Neuron (in vitro differentiated cells): ENCODE measurements around the gene PAX1.

ENCODE experiments used
- H2AFZ ChIP-seq: one replicate; pipeline ENCODE4 v1.6.1; 2013; ENCODE audit warnings: low read depth, mild to moderate bottlenecking, inconsistent platforms, low read length, moderate library complexity
- H3K27me3 ChIP-seq: one replicate; pipeline ENCODE4 v1.6.1; 2013; ENCODE audit warnings: low read length; ENCODE audit not compliant: insufficient read depth
- H3K36me3 ChIP-seq: one replicate; pipeline ENCODE4 v1.6.1; 2013; ENCODE audit warnings: low read length; ENCODE audit not compliant: insufficient read depth
- H3K4me1 ChIP-seq: one replicate; pipeline ENCODE4 v1.6.1; 2013; ENCODE audit warnings: low read length; ENCODE audit not compliant: insufficient read depth
- H3K4me3 ChIP-seq: 2 replicates; pipeline ENCODE4 v1.5.1; 2013; ENCODE audit warnings: mild to moderate bottlenecking, low read length, moderate library complexity
- H3K9me3 ChIP-seq: one replicate; pipeline ENCODE4 v1.6.1; 2013; ENCODE audit warnings: low read length

The PAX1 gene

GRCh38 chr20:21684671-21685070 lies 20.8 kb upstream of the PAX1 start:
- Histone ChIP-seq H3K4me3 (no peak overlapping the region), H3K4me1 (no peaks in the 10 kb centered on the region), H3K9me3 (no peaks in the 10 kb centered on the region), H3K27me3 (no peaks in the 10 kb centered on the region), H2AFZ (no peak overlapping the region), H3K36me3 (no peaks in the 10 kb centered on the region)

DNA sequence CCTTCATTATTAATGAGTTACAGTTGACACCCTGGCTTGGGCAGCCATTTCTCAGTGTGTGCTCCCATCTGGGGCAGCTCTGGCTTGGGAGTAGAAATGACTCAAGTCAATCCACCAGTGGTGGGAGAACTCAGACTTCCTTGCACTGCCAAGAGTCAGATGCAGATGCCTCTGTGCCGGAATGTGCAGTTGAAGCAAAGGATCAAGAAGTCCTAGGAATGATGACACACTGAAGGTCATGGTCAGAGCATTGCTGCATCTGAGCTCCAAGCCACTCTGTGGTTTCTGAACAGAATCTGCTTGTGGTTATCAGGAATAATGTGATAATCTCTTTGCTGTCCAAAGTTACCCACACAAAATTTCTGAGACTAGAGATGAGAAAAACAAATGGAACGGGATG lies 19.5 kb upstream of the PAX1 start:
- peaks cover under 1% of the 10 kb centered on the region for H3K27me3 ChIP-seq
- H3K9me3 ChIP-seq = no peaks in the 10 kb centered on the region
- H3K36me3 ChIP-seq = no peaks in the 10 kb centered on the region
- no peak overlapping the region for H3K4me3 ChIP-seq
- H3K4me1 ChIP-seq = no peaks in the 10 kb centered on the region
- no peak overlapping the region for H2AFZ ChIP-seq

DNA sequence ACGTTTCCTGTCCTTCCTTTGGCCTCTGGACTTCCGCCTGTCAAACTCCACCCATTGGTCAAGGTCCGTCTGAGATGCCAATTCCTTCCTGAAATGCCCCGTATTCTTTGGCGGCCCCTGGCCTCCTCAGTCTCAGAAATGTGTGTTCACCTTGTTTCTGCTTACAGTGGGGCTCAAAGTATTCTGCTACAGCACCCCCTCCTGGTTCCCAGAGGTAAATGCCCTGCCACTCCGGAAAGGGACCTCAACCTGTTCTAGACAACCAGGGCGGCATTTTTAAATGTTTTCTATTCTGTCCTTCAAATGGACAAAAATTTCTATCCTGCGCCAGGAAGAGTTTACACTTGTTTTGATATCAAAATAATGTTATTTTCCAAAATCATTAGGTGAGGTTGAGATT lies 12.1 kb upstream of the PAX1 start:
- no peak overlapping the region for H3K4me3 ChIP-seq
- peaks cover 22% of the 10 kb centered on the region for H3K27me3 ChIP-seq
- no peaks in the 10 kb centered on the region for H3K36me3 ChIP-seq
- no peaks in the 10 kb centered on the region for H3K9me3 ChIP-seq
- H3K4me1 ChIP-seq = no peaks in the 10 kb centered on the region
- H2AFZ ChIP-seq = no peak overlapping the region

- H3K4me3 ChIP-seq = no peak overlapping the region
- H3K4me1 ChIP-seq = no peaks in the 10 kb centered on the region
- no peaks in the 10 kb centered on the region for H3K9me3 ChIP-seq
- H3K27me3 ChIP-seq = peaks cover 67% of the 10 kb centered on the region
- H2AFZ ChIP-seq = no peak overlapping the region
- no peaks in the 10 kb centered on the region for H3K36me3 ChIP-seq
Observed at GRCh38 chr20:21698494-21699215, 6.8 kb upstream of the PAX1 start.

GRCh38 chr20:21699216-21699508 lies 6.3 kb upstream of the PAX1 start:
- no peak overlapping the region for H3K4me3 ChIP-seq
- H2AFZ ChIP-seq = no peak overlapping the region
- no peaks in the 10 kb centered on the region for H3K9me3 ChIP-seq
- H3K4me1 ChIP-seq = no peaks in the 10 kb centered on the region
- H3K27me3 ChIP-seq = peaks cover 72% of the 10 kb centered on the region
- H3K36me3 ChIP-seq = no peaks in the 10 kb centered on the region

GRCh38 chr20:21701171-21701876 lies 4.1 kb upstream of the PAX1 start:
- H3K4me1 ChIP-seq = no peaks in the 10 kb centered on the region
- no peaks in the 10 kb centered on the region for H3K36me3 ChIP-seq
- H3K27me3 ChIP-seq = peaks cover 92% of the 10 kb centered on the region
- H2AFZ ChIP-seq = no peak overlapping the region
- no peak overlapping the region for H3K4me3 ChIP-seq
- H3K9me3 ChIP-seq = no peaks in the 10 kb centered on the region

DNA sequence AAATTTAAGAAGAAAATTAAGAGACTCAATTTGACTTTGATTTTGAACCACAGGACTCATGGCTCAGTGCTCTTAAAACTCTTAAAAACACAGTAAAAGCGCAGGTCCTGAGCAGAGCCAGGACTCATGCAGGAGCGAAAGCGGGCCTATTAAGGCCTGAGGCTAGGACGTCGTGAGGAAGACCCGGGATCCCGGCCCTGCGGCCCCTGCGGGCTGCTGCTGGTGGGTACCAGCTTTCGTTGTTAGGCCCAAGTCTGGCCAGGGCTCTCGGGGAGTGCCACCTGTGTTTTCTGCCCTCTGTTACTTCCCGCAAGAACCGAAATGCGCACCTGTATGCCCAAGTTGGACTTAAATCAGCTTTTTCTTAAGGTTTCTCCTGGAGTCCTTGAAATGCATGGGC lies 3.4 kb upstream of the PAX1 start:
- H3K4me3 ChIP-seq = no peak overlapping the region
- no peaks in the 10 kb centered on the region for H3K4me1 ChIP-seq
- no peak overlapping the region for H2AFZ ChIP-seq
- H3K36me3 ChIP-seq = no peaks in the 10 kb centered on the region
- peaks cover 96% of the 10 kb centered on the region for H3K27me3 ChIP-seq
- H3K9me3 ChIP-seq = no peaks in the 10 kb centered on the region

- Histone ChIP-seq H3K4me3 (no peak overlapping the region), H3K36me3 (no peaks in the 10 kb centered on the region), H3K27me3 (peaks cover 97% of the 10 kb centered on the region), H3K4me1 (no peaks in the 10 kb centered on the region), H3K9me3 (no peaks in the 10 kb centered on the region), H2AFZ (peak overlapping the region; percentile 8)
Observed at GRCh38 chr20:21702553-21703470, 2.7 kb upstream of the PAX1 start.

- no peaks in the 10 kb centered on the region for H3K36me3 ChIP-seq
- H3K4me1 ChIP-seq = no peaks in the 10 kb centered on the region
- no peaks in the 10 kb centered on the region for H3K9me3 ChIP-seq
- peaks cover 97% of the 10 kb centered on the region for H3K27me3 ChIP-seq
- no peak overlapping the region for H3K4me3 ChIP-seq
- H2AFZ ChIP-seq = no peak overlapping the region
Observed at GRCh38 chr20:21703717-21704407, 1.6 kb upstream of the PAX1 start.

DNA sequence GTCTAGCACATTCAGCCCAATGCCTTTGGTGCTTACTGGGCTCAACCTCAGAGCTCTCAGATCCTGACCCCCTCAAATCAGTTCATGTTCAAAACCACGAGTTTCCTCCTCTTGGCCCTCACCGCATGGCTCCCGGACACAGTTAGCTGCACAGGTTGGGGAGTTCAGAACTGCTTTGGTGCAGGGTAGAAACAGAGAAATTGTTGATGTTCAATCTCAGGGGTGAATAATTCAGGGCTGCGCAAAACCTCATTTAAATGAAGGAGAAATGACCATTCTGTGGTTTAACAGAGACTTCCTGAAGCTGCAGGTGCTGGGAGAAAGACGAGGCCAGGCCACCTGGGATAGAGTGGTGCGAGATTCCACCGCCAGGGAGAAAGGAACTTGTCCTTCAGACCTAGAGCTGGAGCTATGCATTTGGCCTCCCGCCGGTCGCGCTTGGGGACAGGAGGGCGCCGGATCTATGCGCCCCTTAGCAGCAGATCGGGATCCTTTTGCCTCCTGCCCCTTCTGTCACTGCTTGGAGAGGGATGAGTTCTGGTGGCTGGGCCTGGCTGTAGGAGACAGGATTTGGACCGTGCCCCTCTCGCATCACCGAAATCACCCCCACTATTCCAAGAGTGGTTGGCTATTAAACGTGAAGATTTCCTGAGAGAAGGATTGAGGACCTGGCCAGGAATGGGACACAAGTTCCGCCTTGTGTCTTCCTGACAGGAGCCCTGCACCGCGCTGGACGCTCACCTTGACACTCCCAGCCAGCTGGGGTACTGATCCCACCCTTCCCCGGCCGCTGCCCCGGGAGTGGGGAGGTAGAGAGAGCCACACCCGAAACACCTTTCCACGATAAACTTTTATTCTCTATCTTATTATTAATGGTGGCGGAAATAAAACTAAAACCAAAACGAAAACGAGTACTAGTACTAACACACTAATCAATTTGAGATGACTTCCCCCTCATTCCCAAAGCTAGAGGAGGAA lies 767 bp upstream of the PAX1 start:
- Histone ChIP-seq H3K4me3 (no peak overlapping the region), H3K27me3 (peaks cover 97% of the 10 kb centered on the region), H3K36me3 (no peaks in the 10 kb centered on the region), H2AFZ (no peak overlapping the region), H3K9me3 (no peaks in the 10 kb centered on the region), H3K4me1 (no peaks in the 10 kb centered on the region)

DNA sequence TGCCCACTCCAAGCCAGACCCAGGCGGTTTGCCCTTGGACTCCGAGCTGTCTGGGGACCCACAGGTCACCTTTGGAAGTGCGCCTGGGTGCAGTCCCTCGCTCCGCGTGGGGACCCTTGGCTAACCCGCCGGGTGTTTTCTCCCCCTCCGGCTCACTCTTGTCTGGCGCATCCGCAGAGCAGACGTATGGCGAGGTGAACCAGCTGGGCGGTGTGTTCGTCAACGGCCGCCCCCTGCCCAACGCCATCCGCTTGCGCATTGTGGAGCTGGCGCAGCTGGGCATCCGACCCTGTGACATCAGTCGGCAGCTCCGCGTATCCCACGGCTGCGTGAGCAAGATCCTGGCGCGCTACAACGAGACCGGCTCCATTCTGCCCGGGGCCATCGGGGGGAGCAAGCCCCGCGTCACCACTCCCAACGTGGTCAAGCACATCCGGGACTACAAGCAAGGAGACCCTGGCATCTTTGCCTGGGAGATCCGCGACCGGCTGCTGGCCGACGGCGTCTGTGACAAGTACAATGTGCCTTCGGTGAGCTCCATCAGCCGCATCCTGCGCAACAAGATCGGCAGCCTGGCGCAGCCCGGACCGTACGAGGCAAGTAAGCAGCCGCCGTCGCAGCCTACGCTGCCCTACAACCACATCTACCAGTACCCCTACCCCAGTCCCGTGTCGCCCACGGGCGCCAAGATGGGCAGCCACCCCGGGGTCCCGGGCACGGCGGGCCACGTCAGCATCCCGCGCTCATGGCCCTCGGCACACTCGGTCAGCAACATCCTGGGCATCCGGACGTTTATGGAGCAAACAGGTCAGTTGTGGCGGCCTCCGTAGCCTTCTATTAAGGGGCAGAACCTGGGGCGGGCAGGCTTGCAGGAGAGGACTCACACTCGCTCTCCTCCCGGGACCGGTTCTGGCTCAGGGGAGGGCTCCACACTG lies 1.1 kb downstream of the PAX1 start:
- no peaks in the 10 kb centered on the region for H3K36me3 ChIP-seq
- no peak overlapping the region for H3K4me3 ChIP-seq
- H3K4me1 ChIP-seq = no peaks in the 10 kb centered on the region
- H3K9me3 ChIP-seq = no peaks in the 10 kb centered on the region
- peaks cover 93% of the 10 kb centered on the region for H3K27me3 ChIP-seq
- H2AFZ ChIP-seq = no peak overlapping the region
